ENCODE results near the gene SLC29A1.
"Not testable (repeated sequence)": the region's sequence is repeated elsewhere in the genome, so short reads cannot be mapped to it uniquely, and the experiment has no call there.

SLC29A1 gene

DNA sequence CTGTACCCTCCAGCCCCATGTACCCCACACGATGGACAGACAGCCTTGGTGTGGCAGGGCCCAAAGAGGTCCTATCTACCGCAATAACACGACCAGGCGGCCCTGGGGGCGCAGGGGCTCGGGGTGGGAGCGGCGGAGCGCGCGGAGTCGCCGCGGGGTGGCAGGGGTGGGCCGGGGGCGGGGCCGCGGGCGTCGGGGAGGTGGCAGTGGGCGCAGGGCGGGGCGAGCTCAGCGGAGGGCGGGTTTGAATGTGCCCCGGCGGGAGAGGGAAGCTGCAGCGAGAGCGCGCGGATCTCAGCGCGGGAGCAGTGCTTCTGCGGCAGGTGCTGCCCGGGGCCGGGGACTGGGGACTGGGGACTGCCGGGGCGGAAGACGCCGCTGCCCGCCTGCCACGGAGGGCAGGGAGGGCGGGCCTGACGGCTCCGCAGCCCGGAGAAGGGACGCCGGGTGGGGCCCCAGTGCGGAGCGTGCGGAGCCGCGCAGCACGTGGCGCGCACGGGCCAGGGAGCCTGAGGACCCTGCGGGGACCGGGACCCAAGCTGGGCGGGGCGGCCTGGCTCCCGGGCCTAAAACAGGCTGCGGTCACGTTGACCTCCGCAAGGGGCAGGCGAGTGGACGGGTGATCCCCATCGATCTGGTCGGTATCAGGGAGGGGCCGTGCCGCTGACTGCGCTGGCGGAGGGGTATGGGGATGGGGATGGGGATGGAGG is at the start of gene SLC29A1:
SLC29A1 (plus strand) TSS at position 277 of the 710 bp plus-strand sequence. CDS start 3,719 bp downstream, outside the sequence.
- DNase-seq, result peak; percentile 53

DNA sequence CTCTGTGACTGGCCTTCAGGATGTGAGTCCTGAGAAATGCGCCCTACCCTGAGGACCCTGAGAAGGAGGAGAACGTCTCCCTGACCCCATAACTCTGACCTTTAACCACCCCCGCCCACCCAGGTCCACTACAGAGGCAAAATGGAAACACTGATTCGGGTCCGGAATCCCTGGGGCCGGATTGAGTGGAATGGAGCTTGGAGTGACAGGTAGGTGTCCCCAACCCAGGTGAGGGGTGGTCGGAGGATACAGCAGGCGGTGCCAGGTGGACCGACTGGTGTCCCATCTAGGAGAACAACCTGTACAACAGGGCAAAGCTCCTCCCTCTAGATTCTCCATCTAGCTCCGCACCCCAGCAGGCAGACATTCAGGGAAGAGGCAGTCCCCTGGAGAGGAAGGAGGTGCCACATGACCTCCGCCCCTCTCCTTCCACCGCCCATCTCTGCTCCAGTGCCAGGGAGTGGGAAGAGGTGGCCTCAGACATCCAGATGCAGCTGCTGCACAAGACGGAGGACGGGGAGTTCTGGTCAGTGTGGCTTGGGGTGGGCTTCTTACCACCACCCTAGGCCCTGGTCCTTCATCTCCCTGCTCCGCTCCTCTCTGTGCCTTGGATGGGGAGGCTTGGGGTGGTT is 47.1 kb upstream of the SLC29A1 start:
- DNase-seq, result no peak

DNA sequence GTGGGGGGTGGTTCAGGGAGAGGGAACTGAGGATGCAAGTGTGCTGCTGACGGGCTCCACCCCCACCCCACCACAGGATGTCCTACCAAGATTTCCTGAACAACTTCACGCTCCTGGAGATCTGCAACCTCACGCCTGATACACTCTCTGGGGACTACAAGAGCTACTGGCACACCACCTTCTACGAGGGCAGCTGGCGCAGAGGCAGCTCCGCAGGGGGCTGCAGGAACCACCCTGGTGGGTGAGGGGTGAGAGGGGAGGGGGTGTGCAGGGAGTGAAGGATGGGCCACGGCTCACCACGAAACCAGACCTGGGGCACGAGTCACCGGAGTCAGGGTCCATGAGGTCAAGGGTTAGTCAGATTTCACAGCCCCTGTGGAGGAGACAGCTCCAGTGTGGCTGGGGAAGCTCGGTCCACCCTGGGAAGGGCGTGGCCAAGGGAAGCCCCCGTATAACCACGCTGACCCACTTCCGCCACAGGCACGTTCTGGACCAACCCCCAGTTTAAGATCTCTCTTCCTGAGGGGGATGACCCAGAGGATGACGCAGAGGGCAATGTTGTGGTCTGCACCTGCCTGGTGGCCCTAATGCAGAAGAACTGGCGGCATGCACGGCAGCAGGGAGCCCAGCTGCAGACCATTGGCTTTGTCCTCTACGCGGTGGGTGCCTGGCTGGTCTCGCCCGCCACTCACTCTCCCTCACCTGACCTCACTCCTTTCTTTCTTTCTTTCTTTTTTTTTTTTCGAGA is 46.5 kb upstream of the SLC29A1 start:
- DNase-seq, result peak; percentile 21

DNA sequence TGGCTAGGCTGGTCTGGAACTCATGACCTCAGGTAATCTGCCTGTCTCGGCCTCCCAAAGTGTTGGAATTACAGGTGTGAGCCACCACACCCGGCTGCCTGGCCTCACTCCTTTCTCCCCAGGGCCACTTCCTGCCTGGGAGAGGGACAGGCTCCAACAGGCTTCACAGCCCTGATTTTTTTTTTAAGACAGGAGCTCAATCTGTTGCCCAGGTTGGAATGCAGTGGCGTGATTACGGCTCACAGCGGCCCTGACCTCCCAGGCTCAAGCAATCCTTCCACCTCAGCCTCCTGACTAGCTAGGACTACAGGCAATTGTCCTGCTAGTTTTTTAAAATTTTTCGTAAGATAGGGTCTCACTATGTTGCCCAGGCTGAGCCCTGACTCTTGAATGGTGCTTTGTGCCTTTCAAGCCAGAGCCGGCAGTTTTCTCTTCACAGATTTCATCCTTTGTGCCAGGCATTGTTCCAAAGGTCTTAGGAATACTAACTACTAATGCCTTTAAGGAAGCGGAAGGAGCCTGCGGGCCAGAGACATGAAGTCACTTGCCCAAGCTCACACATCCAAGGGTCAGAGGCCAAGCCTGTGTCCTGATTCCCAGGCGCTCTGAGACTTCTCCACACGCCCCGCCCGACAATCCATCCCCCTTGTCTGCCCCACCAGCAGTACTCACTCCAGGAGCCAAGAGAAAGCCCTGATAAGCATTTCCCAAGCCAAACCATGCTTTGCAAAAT is 45.5 kb upstream of the SLC29A1 start:
- DNase-seq, result no peak

DNA sequence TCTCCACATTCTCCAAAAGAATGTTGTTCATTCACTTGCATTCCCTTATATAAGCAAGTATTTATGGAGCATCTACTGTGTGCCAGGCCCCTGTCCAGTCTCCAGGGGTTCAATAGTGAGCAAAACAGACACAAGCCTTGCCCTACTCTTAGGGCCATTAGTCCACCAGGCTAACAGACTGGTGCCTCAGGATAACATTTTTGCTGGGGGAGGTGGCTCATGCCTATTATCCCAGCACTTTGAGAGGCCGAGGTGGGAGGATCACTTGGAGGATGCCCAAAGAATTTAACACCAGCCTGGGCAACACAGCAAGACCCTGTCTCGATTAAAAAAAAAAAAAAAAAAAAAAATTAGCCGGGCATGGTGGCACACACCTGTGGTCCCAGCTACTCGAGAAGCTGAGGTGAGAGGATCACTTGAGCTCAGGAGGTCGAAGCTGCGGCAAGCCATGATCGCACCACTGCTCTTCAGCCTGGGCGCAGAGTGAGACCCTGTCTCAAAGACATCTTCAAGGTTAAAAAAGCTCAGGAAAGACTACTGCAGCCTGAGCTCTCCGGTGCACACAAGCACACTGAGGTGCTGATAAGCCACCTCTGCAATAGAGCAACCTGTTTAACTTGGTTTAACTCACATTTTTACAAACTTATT is 44.8 kb upstream of the SLC29A1 start:
- DNase-seq, result no peak

DNA sequence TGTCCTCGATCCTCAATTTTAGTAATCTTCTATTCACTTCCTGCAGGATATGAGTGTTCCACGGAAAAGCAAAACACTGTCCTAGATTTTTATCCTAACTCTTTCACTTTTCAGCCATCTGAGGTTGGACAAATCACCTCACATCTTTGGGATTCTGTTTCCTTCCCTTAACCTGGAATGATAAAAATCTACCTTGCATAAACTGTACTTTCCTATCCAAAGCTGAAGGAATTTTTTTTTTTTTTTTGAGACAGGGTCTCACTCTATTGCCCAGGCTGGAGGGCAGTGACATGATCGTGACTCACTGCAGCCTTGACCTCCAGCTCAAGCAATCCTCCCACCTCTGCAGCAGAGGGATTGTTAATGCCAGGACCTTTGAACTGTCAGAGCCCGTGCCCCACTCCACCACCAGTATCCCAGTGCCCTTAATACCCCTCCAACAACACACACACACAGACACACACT is 44.3 kb upstream of the SLC29A1 start:
- DNase-seq, result no peak

DNA sequence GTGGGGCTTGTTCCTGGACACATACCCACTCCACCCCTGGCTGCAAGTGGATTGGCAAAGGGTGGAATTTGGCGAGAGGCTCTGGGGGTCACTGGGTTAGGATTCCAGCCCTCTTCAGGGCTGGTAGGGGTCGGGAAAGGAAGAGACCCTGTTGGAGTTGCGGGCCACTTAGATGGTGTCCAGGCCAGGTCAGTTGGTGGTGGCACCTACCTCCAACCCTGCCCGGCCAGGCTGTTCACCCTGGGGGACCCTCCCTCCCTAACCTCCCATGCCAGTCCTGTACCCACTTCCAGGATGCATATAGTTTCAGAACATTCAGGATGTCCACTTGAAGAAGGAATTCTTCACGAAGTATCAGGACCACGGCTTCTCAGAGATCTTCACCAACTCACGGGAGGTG is 43.7 kb upstream of the SLC29A1 start:
- no peak for DNase-seq

DNA sequence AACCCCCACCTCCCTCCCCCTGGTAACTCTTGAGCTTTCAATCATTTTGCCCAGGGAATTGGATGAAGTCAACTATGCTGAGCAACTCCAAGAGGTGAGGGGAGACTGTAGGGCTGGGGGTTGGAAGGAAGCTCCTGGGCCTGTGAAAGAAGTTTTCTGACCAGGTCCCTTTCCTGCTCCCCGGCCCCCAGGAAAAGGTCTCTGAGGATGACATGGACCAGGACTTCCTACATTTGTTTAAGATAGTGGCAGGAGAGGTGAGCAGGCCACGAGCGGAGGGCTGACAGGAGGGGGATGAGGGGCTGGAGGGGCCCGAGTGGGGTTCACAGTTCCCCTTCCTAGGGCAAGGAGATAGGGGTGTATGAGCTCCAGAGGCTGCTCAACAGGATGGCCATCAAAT is 43.0 kb upstream of the SLC29A1 start:
- no peak for DNase-seq

DNA sequence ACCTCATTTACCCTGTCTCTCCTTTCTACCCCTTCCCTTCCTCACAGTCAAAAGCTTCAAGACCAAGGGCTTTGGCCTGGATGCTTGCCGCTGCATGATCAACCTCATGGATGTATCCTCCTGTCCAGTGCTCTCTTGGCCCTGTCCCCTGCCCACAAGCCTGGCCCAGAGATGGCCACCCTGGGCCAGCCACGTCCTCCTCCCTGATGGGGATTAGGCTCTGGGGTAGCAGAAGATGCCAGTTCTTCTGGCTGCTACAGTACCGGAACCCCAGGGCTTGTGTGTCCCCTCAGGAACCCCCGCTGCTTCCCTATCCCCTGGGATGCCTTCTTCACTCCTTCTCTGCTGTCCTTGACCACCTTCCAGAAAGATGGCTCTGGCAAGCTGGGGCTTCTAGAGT is 42.5 kb upstream of the SLC29A1 start:
- no peak for DNase-seq

DNA sequence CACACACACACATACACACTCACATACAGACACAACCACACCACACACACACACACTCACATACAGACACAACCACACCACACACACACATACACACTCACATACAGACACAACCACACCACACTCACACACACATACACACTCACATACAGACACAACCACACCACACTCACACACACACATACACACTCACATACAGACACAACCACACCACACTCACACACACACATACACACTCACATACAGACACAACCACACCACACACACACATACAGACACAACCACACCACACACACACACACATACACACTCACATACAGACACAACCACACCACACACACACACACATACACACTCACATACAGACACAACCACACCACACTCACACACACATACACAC is 41.6 kb upstream of the SLC29A1 start:
- DNase-seq, result not testable (repeated sequence)

DNA sequence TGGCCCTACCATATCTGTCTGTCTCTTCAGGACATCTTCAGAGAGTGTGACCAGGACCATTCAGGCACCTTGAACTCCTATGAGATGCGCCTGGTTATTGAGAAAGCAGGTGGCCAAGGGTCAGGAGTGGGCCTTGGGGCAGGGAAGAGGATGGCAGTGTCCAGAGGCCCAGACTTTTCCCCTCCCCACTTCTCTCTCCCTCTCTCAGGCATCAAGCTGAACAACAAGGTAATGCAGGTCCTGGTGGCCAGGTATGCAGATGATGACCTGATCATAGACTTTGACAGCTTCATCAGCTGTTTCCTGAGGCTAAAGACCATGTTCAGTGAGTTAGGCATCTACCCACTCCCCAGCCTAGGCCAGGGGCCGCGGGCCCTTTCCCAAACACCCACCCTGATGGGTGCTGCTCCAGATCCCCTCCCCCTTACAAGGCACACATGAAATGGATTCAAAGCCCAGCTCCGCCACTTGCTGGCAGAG is 40.4 kb upstream of the SLC29A1 start:
- DNase-seq, result no peak

DNA sequence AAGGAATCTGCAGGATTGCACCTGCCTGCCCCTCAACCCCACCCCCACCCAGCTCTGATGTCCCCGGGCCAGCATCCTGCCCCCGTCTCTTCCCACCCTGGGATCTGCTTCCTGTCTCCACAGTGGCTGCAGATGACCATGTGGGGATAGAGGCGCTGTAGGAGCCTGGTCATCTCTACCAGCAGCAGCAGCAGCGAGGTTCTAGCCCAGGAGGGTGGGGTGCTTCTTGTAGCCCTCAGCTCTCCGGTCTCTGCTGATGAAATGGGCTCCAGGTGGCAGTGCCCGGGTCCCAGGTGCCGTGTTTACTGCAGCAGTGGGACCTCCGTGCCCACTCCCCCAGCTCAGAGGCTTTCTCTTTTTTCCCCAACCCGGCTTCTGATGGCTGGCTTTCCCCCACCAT is 39.6 kb upstream of the SLC29A1 start:
- DNase-seq, result no peak

DNA sequence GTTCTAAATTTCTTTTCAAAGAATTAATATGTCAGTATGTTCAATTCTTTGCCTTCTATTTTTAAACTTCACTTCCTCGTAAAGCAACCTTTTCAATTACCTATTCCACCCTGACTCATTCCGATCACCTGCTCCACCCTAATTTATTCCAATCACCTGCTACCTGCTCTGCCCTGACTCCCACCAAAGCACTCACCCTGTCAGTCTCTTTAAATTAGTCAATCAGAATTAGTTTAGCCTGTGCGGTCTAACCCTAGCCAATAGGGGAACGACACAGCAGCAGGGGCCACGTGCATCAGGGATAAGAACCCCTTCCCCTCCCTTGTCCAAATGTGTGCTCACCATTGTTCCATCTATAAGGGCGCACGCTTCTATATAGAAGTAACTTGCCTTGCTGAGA is 38.0 kb upstream of the SLC29A1 start:
- not testable (repeated sequence) for DNase-seq

DNA sequence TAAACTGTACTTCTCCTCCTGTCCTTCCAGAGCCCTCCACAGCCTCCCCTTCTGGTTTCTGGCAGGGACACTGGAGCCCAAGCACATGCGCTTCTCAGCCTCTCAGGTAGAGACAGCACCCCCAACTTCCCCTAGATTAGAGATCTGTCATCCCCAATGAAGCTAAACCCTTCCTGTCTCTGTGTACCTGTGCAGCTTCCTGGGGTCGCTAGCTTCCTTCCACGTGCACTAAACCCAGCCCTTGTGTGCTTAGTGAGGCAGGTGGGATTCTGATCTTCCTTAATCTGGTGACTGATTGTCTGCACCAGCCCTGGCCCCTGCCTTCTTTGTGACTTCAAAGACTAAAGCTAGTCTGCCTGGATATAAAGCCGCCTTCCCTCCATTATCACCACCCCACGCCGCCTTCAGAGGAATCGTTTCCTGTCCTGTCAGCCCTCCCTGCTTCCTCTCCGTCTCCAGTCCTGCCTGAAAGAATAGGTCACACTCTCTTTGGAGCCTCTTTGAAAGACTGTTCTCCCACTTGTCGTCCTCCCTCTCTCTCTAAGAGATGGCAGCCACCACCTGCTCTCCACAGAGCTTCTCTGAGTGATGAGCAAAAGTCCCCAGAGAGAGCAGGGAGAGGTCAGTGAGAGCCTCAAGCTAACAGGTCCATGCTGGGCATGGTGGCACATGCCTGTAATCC is 37.3 kb upstream of the SLC29A1 start:
- no peak for DNase-seq

DNA sequence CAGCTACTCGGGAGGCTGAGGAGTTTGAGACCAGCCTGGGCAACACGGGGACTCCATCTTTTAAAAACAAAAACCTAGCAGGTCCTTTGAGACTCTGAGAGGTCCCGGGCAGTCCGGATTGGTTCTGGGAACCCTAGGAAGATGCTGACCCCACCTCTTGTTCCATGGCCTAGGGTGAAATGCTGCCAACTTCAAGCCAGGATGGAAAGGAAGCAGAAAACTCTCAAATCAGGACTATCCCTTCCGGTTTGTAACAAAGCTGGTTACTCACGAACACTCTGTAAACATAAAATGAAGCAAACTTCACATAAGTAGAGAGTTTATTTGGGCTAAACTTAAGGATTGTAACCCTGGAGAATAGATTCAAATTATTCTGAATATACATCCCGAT is 36.8 kb upstream of the SLC29A1 start:
- DNase-seq, result no peak

DNA sequence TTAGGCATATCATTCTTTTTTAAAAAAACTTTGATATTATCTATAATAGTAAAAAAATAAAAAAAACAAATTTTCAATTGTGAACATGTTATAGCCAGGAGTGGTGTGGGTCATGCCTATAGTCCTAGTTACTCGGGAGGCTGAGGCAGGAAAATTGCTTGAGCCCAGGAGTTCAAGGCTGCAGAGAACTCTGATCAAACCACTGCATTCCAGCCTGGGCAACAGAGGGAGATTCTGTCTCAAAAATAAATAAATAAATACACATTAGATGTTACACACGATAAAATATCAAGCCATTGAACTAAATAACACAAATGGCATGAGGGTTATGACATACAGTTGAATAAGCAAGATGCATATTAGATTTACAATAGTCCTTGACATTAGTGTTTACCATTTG is 34.6 kb upstream of the SLC29A1 start:
- DNase-seq, result no peak

DNA sequence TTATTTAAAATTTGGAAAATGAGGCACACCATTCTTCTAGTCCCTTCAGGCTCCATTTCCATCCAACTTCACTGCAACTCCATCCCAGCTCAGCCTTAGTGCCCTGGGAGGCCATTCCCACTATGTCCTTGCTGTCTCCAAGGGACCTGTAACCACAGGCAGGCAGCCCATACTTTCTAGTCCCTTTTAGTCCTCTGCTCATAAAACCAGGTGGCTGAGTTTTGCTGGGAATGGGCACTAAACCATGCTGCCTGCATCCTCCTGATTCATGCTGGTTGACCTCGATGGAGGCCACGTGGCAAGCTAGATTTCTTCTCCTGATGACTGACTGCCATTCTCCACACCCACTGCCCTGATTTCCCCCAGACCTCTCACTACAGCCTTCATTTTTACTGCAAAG is 34.1 kb upstream of the SLC29A1 start:
- no peak for DNase-seq

DNA sequence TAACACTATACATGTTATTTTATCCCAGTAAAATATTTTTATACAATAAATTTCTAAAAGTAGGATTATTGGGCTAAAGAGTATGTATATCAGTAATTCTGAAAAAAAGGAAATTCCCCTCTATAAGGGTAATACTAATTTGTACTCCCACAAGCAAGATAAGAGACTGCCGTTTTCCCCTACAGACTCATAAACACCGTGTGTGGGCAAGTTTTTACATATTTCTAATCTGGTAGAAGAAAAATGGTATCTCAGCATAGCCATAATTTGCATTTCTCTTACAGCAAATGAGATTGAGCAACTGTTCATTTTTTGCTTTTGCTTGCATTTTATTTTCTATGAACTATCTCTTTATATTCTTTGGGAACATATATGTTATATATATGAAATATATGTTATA is 32.7 kb upstream of the SLC29A1 start:
- peak; percentile 31 for DNase-seq

DNA sequence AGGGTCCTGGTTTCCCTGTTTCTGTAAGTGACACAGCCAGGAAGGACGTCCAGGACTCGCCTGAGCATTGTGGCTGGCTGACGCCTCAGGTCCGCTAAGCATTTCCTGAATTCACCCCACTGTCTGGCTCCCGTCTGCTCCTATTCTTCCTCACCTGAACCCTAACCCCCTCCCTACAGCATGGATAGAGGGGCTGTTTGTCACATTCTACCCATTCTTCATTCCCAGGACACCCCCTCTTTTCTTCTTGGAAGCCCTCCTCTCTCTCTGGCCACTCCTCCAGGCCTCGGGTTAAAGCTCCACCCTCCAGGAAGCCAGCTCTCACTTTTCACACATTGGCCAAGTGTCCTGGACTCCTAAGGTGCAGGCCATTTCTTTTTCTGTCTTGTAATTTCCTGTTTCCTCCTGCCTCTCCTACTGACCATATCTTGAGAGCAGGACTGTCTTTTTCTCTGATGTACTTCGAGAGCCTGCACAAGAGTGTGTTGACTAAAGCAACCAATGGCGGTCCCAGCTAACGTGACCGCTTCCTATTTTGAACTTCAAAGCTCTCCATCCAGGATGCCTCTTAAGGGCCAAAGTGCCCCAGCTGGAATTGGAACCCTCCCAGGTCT is 30.9 kb upstream of the SLC29A1 start:
- no peak for DNase-seq

DNA sequence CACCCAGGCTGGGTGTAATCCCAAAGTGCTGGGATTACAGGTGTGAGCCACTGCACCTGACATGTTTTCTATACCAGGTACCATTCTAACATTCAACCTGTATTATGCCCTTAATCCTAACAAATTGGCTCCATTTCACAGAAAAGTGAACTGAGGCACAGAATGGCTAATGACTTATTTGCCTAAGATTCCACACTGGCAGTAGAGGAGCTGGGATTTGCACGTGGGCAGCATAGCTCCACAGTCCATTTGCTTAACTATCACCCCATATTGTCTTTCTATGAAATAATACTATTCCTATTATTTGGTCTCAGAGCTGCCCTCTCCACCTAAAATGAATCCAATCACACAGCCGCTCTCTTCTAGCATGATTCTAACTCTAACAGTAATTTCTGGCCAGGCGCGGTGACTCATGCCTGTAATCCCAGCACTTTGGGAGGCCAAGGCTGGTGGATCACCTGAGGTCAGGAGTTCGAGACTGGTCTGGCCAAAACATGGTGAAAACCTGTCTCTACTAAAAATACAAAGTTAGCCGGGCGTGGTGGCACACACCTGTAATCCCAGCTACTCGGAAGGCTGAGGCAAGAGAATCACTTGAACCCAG is 30.0 kb upstream of the SLC29A1 start:
- DNase-seq, result no peak

DNA sequence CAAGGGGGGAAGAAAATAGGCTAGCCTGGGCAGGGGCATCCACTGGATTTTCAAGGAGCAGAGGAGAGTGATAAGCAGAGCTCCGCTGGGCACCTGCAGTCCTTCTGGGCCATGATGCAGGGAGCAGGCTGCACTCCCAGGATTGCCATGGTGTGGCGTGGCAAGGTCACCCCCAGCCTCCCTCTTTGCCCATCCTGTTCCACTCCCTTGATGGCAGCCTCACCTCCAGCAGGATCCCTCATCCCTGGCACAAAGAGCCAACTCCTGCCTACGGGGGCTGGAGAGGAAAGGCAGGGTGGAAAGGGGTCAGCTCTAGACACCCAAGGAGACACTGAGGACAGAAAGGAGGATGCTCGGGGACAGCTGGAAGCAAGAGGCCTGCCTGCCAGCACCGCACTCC is 29.1 kb upstream of the SLC29A1 start:
- DNase-seq, result no peak
